ENCODE measurements around the gene LIN28B. TPM values are rescaled to one million over a fixed set of nuclear protein-coding genes. Genes with fewer than 3 reads are reported as not detected.

LIN28B gene
- total RNA-seq, 4 donors from 2014 or later: not detected

- Histone ChIP-seq H3K36me3 (no peaks in the 10 kb centered on the region), H3K4me3 (no peak overlapping the region), H3K9me3 (no peaks in the 10 kb centered on the region), H3K27ac (no peak overlapping the region), H3K27me3 (peaks cover 4% of the 10 kb centered on the region), H3K4me1 (no peaks in the 10 kb centered on the region)
- in situ Hi-C loops (cut with MboI; ENCODE audit: low pct_ligation_motif_present in 1 of 4, low pct_unique_long_range_greater_than_20kb in 1 of 4, low sequenced_read_pairs in 3 of 4): no loop called here
- no peak for DNase-seq
- intact Hi-C loops (cut with DNase I; ENCODE audit: low total_unique reads): no loop called here
- TF ChIP-seq POLR2A (IDR thresholded peaks at IDR 0.05) (no peak), CTCF (IDR thresholded peaks at IDR 0.05) (no peak), POLR2AphosphoS5 (IDR thresholded peaks at IDR 0.05) (no peak), EP300 (IDR thresholded peaks at IDR 0.05; ENCODE audit: low read depth) (no peak)
- WGBS, 2 donors (ENCODE audit: low coverage in 1 of 2): 73 to 81% methylated on average over 3 of the region's 3 CpGs
Measured at GRCh38 chr6:104928141-104928540, 28.8 kb upstream of the LIN28B start.

DNA sequence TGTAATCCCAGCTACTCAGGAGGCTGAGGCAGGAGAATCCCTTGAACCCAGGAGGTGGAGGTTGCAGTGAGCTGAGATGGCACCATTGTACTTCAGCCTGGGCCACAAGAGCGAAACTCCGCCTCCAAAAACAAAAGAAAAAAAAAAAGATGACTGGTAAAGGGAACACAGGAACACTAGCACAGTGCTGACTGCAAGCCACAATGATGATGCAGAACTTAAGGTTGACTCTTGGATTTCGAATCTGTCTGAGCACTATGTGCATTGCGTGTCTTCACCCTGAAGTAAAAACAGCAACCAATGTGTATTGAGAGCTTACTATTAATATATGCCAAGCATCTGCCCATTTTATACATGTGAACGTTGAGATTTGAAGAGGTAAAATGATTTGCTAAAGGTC is 27.6 kb upstream of the LIN28B start:
- Histone ChIP-seq H3K4me1 (no peaks in the 10 kb centered on the region), H3K27me3 (peaks cover 4% of the 10 kb centered on the region), H3K36me3 (no peaks in the 10 kb centered on the region), H3K9me3 (no peaks in the 10 kb centered on the region), H3K4me3 (no peak overlapping the region), H3K27ac (no peak overlapping the region)
- 88 to 91% methylated on average over 4 to 5 of the region's 5 CpGs for WGBS, 2 donors (ENCODE audit: low coverage in 1 of 2)
- in situ Hi-C loops (cut with MboI; ENCODE audit: low pct_ligation_motif_present in 1 of 4, low pct_unique_long_range_greater_than_20kb in 1 of 4, low sequenced_read_pairs in 3 of 4): no loop called here
- DNase-seq: no peak
- intact Hi-C loops (cut with DNase I; ENCODE audit: low total_unique reads): no loop called here
- TF ChIP-seq POLR2A (IDR thresholded peaks at IDR 0.05) (no peak), POLR2AphosphoS5 (IDR thresholded peaks at IDR 0.05) (no peak), CTCF (IDR thresholded peaks at IDR 0.05) (no peak), EP300 (IDR thresholded peaks at IDR 0.05; ENCODE audit: low read depth) (no peak)

GRCh38 chr6:104930939-104931338 is 26.0 kb upstream of the LIN28B start:
- Histone ChIP-seq H3K27ac (no peak overlapping the region), H3K4me1 (no peaks in the 10 kb centered on the region), H3K9me3 (no peaks in the 10 kb centered on the region), H3K36me3 (no peaks in the 10 kb centered on the region), H3K4me3 (no peak overlapping the region), H3K27me3 (peaks cover 9% of the 10 kb centered on the region)
- DNase-seq: no peak
- intact Hi-C loops (cut with DNase I; ENCODE audit: low total_unique reads) (no loop called here), in situ Hi-C loops (cut with MboI; ENCODE audit: low pct_ligation_motif_present in 1 of 4, low pct_unique_long_range_greater_than_20kb in 1 of 4, low sequenced_read_pairs in 3 of 4) (no loop called here)
- TF ChIP-seq POLR2AphosphoS5 (IDR thresholded peaks at IDR 0.05) (no peak), EP300 (IDR thresholded peaks at IDR 0.05; ENCODE audit: low read depth) (no peak), POLR2A (IDR thresholded peaks at IDR 0.05) (no peak), CTCF (IDR thresholded peaks at IDR 0.05) (no peak)
- 45 to 53% methylated on average over 2 of the region's 2 CpGs for WGBS, 2 donors (ENCODE audit: low coverage in 1 of 2)

DNA sequence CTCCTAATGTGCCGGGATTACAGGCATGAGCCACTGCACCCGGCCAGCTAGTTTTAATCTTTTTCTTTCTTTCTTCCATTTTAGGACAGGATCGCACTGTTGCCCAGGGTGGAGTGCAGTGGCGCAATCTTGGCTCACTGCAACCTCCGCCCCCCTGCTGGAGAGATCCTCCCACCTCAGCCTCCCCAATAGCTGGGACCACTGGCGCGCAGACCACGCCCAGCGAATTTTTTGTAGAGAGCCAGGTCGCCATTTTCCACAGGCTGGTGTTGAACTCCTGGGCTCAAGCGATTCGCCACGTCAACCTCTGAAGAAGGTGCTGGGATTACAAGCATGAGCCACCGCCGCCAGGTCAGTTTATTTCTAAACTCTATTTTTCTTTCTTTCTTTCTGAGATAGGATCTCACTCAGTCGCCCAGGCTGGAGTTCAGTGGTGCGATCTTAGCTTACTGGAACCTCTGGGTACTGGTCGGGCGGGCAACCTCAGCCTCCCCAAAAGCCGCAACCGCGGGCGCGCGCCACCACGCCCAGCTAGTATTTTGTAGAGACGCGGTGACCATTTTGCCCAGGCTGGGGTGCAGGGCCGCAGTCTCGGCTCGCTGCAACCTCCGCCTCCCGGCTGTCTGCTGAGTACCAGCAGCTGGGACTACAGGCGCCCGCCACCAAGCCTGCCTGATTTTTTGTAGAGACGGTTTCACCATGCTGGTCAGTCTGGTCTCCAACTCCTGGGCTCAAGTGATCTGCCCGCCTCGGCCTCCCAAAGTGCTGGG is 20.0 kb upstream of the LIN28B start:
- no peak overlapping the region for H3K4me3 ChIP-seq
- 96 to 98% methylated on average over 26 to 37 of the region's 38 CpGs for WGBS, 2 donors (ENCODE audit: low coverage in 1 of 2)
- no peaks in the 10 kb centered on the region for H3K9me3 ChIP-seq
- peaks cover 57% of the 10 kb centered on the region for H3K27me3 ChIP-seq
- peaks cover 0 to 10% (median 2%) of the 10 kb centered on the region in 4 donors for H3K4me1 ChIP-seq
- in situ Hi-C loops (cut with MboI; ENCODE audit: low pct_ligation_motif_present in 1 of 4, low pct_unique_long_range_greater_than_20kb in 1 of 4, low sequenced_read_pairs in 3 of 4): no loop called here
- no peak for TF ChIP-seq POLR2A (IDR thresholded peaks at IDR 0.05)
- TF ChIP-seq EP300 (IDR thresholded peaks at IDR 0.05; ENCODE audit: low read depth): no peak
- DNase-seq: no peak
- H3K27ac ChIP-seq: no peak overlapping the region
- H3K36me3 ChIP-seq: no peaks in the 10 kb centered on the region
- intact Hi-C loops (cut with DNase I; ENCODE audit: low total_unique reads): no loop called here
